GM12878 (cell line): ENCODE results near the gene HAGHL. TPM values are rescaled to one million over a fixed set of nuclear protein-coding genes. Genes with fewer than 3 reads are reported as not detected.

Experiments
- ATF2 ChIP-seq: IDR thresholded peaks from 2 replicates; pipeline ENCODE4 v1.6.1; 2012; ENCODE audit warnings: low read length, inconsistent platforms
- CEBPZ ChIP-seq: fragments of 150-350 bp; IDR thresholded peaks from 2 replicates; pipeline ENCODE4 v1.6.1; 2016; ENCODE audit warnings: low read depth, low read length
- CREB1 ChIP-seq: IDR thresholded peaks from 2 replicates; pipeline ENCODE4 v1.6.1; 2012; ENCODE audit warnings: low read depth, mild to moderate bottlenecking, inconsistent platforms
- JUND ChIP-seq: IDR thresholded peaks from 2 replicates; pipeline ENCODE4 v1.6.1; 2012; ENCODE audit warnings: low read depth, mild to moderate bottlenecking, low read length, improper control_type of control experiment, moderate library complexity
- PBX3 ChIP-seq: IDR thresholded peaks from 2 replicates; pipeline ENCODE4 v1.6.1; 2011; ENCODE audit warnings: mild to moderate bottlenecking, low read depth, low read length, moderate library complexity; ENCODE audit not compliant: insufficient replicate concordance
- PKNOX1 ChIP-seq: fragments of 450-650 bp; IDR thresholded peaks from 2 replicates; pipeline ENCODE4 v1.6.1; 2016; ENCODE audit warnings: mild to moderate bottlenecking
- POLR2A ChIP-seq: IDR thresholded peaks from 2 replicates; pipeline ENCODE4 v1.6.1; 2011; ENCODE audit warnings: low read depth, mild to moderate bottlenecking, low read length
- SMC3 ChIP-seq: IDR thresholded peaks from 2 replicates; pipeline ENCODE4 v1.6.1; 2011; ENCODE audit warnings: low read length, improper control_type of control experiment, borderline replicate concordance
- SREBF1 ChIP-seq: IDR thresholded peaks from 2 replicates; pipeline ENCODE4 v1.6.1; 2012; ENCODE audit warnings: mild to moderate bottlenecking, low read length
- TARDBP ChIP-seq: IDR thresholded peaks from 2 replicates; pipeline ENCODE4 v1.6.1; 2016; ENCODE audit warnings: borderline replicate concordance
- ZBED1 ChIP-seq: IDR thresholded peaks from 2 replicates; pipeline ENCODE4 v1.6.1; 2016; ENCODE audit warnings: borderline replicate concordance
- ZBTB4 ChIP-seq: fragments of 450-650 bp; formaldehyde crosslinking; IDR thresholded peaks from 2 replicates; pipeline ENCODE4 v1.4.0; 2022; ENCODE audit warnings: mild to moderate bottlenecking, moderate library complexity
- ZNF207 ChIP-seq: fragments of 450-650 bp; IDR thresholded peaks from 2 replicates; pipeline ENCODE4 v1.6.1; 2014; ENCODE audit warnings: antibody characterized with exemption, mild to moderate bottlenecking, borderline replicate concordance
- ZNF592 ChIP-seq: fragments of 450-650 bp; IDR thresholded peaks from 2 replicates; pipeline ENCODE4 v1.6.1; 2017; ENCODE audit warnings: mild to moderate bottlenecking, moderate library complexity
- ZNF622 ChIP-seq: fragments of 450-650 bp; IDR thresholded peaks from 2 replicates; pipeline ENCODE4 v1.6.1; 2017; ENCODE audit warnings: mild to moderate bottlenecking, inconsistent platforms
- polyA plus RNA-seq, 11 experiments: library from polyadenylated mRNA; depleted of rRNA in 4 of 11; unstranded in 6 of 11; stranded (reverse) in 5 of 11; fragments of >200 nt; fragmentation: Nextera tagmentation in 4 of 11; fragmentation: Illumina TruSeq in 1 of 11; extraction: Ambion mirVana in 4 of 11; extraction: Trizol in 1 of 11; gene quantifications; 1 replicate in 1 of 11; 2 replicates in 10 of 11; pipeline versions ENCODE4 v1.2.1 to v1.2.3, GENCODE V29; 2011 to 2016; ENCODE audit warnings: inconsistent platforms in 2 of 11, missing spikeins in 2 of 11, low read depth in 1 of 11
- total RNA-seq, 4 experiments: library from RNA; depleted of rRNA in 3 of 4; stranded (reverse); fragments of >200 nt in 3 of 4; fragmentation: Illumina TruSeq in 1 of 4; extraction: Trizol in 1 of 4; gene quantifications; 2 replicates each; pipeline versions ENCODE4 v1.2.1 to v1.2.3, GENCODE V29; 2013 to 2021

Gene HAGHL
- total and polyA plus RNA-seq, 10 of the 15 experiments (the other 5 are each of a cell fraction or from before 2014, with no cell fraction given): 0.23 to 44.6 (median 16.4) TPM

- no peak for TF ChIP-seq CEBPZ
- no peak for TF ChIP-seq ATF2
- TF ChIP-seq ZBTB4: no peak
- no peak for TF ChIP-seq POLR2A
- TF ChIP-seq PKNOX1: peak; percentile 55
- TF ChIP-seq ZNF592: peak; percentile 48; the same call in 1 of the 2 replicates
- peak; percentile 25; the same call in 1 of the 2 replicates for TF ChIP-seq CREB1
- peak; percentile 45 for TF ChIP-seq PBX3
- TF ChIP-seq ZNF622: no peak
- TF ChIP-seq SMC3: no peak
- TF ChIP-seq JUND: no peak
- TF ChIP-seq ZNF207: peak; percentile 96
- TF ChIP-seq ZBED1: no peak
- 0 out of 2 replicates have a peak, but pooled peaks have one; percentile 43 for TF ChIP-seq TARDBP
- no peak for TF ChIP-seq SREBF1
Observed at GRCh38 chr16:720990-721764, 5.7 kb upstream of the HAGHL start, which contains the start of gene ANTKMT (continued).
